OCI-LY1 (cell line): ENCODE results near the gene FUT4.

Source experiments
- CTCF ChIP-seq: fragments of 200-600 bp; sonication (generic), shearing (Covaris generic); IDR thresholded peaks from 2 replicates; pipeline ENCODE4 v1.5.1; 2017; ENCODE audit warnings: mild to moderate bottlenecking, antibody characterized with exemption, low read length, moderate library complexity, mixed read lengths
- EZH2 ChIP-seq: fragments of 200-600 bp; sonication (generic), shearing (Covaris generic); IDR thresholded peaks from 2 replicates; pipeline ENCODE4 v1.8.0; 2017; ENCODE audit warnings: borderline replicate concordance, mixed run types, mild to moderate bottlenecking, antibody characterized with exemption, low read length, moderate library complexity, mixed read lengths

DNA sequence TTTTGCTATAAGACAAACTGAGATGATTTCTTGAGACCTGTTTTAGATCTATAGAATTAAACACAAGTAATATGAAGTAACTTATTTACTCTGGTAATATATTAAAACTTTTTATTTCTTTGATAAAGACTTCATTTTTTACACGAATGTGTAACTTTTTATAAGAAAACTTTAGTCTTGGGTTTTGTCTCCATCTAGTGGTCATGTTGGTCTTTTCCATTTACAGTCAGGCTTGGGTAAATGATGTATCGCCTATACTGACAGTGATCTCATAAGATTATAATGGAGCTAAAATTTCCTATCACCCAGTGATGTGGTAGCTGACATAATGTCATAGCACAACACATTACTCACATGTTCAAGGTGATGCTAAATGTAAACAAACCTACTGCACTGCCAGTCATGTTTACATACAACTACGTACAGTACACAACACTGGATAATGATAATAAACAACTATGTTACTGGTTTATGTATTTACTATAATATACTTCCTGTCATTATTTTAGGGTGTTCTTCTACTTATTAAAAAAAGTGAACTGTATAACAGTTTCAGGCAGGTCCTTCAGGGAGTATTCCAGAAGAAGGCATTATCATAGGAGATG, 38.9 kb upstream of the FUT4 start:
- peak; percentile 68 for TF ChIP-seq CTCF
- TF ChIP-seq EZH2: no peak
